HUES48 (cell line): ENCODE results near the gene ALX3.
"Not testable (repeated sequence)": the region's sequence is repeated elsewhere in the genome, so short reads cannot be mapped to it uniquely, and the experiment has no call there.

Source experiments
- H3K27ac ChIP-seq: one replicate; pipeline ENCODE4 v1.7.0; 2013; ENCODE audit warnings: low read depth, low read length, inconsistent platforms
- H3K27me3 ChIP-seq: 2 replicates; pipeline ENCODE4 v1.6.1; 2013; ENCODE audit warnings: mild to moderate bottlenecking, low read length; ENCODE audit not compliant: control insufficient read depth, insufficient read depth
- H3K36me3 ChIP-seq: 2 replicates; pipeline ENCODE4 v1.6.1; 2013; ENCODE audit warnings: low read length; ENCODE audit not compliant: control insufficient read depth, insufficient read depth
- H3K4me1 ChIP-seq: 2 replicates; pipeline ENCODE4 v1.6.1; 2013; ENCODE audit warnings: mild to moderate bottlenecking, low read length; ENCODE audit not compliant: control insufficient read depth, insufficient read depth
- H3K4me3 ChIP-seq: 2 replicates; pipeline ENCODE4 v1.5.1; 2013; ENCODE audit warnings: mild to moderate bottlenecking, low read depth, low read length
- H3K9ac ChIP-seq: 2 replicates; pipeline ENCODE4 v1.6.1; 2013; ENCODE audit warnings: mild to moderate bottlenecking, low read depth, low read length, moderate library complexity
- H3K9me3 ChIP-seq: 2 replicates; pipeline ENCODE4 v1.6.1; 2013; ENCODE audit warnings: low read length; ENCODE audit not compliant: control insufficient read depth, insufficient read depth

Gene ALX3

GRCh38 chr1:110038271-110038670, 32.2 kb downstream of the ALX3 start:
- peaks cover 12% of the 10 kb centered on the region for H3K4me1 ChIP-seq

GRCh38 chr1:110035236-110035752, 35.2 kb downstream of the ALX3 start:
- no peaks in the 10 kb centered on the region for H3K9me3 ChIP-seq
- H3K27ac ChIP-seq = peak overlapping the region; percentile 84
- peak overlapping the region; percentile 87 for H3K4me3 ChIP-seq
- H3K36me3 ChIP-seq = peaks cover 33% of the 10 kb centered on the region
- H3K4me1 ChIP-seq = peaks cover 20% of the 10 kb centered on the region
- peak overlapping the region; percentile 75 for H3K9ac ChIP-seq
- H3K27me3 ChIP-seq = no peaks in the 10 kb centered on the region

More at GRCh38 chr1:110038271-110038670, 32.2 kb downstream of the ALX3 start:
- H3K27ac ChIP-seq = no peak overlapping the region
- peaks cover 63% of the 10 kb centered on the region for H3K36me3 ChIP-seq
- no peak overlapping the region for H3K4me3 ChIP-seq
- no peak overlapping the region for H3K9ac ChIP-seq
- H3K9me3 ChIP-seq = no peaks in the 10 kb centered on the region
- no peaks in the 10 kb centered on the region for H3K27me3 ChIP-seq

DNA sequence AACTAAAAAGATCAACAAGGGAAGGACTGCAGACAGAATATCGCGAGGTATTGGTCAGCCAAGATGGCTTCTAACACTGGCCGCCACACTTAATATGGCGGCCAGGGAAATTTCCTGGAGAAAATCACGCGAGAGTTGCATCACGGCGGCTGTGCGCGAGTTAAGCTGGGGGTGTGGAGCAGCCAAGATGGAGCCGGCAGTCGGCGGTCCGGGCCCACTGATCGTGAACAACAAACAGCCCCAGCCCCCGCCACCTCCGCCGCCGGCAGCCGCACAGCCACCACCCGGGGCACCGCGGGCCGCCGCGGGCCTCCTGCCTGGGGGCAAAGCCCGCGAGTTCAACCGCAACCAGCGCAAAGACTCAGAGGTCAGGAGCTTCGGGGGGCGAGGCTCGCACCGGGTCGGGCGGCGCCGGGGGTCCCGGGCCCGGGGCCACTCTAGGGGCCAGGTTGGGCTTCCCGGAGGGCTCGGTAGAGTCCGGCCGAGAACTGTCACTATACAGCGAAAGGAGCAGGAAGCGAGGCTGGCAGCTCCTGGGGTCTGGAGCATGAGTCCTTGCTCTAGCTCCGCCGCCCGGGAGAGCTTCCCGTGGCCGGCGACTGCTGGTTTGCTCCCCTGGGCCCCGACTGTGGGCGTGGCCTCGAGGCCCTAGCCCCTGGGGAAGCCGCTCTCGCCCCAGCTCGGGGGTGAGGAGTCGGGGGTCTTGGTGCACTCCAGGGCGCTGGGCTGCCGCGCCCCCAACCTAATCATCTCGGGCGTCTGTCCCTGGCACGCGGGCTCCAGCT, 35.8 kb downstream of the ALX3 start, which contains the start of gene STRIP1:
Gene STRIP1, plus strand, starts transcription at position 174 of the 785 bp plus-strand sequence. Its CDS starts 14 bp downstream, at position 188.
- H3K4me1 ChIP-seq = peaks cover 21% of the 10 kb centered on the region
- peak within 1 kb of the TSS; percentile 84 for H3K27ac ChIP-seq
- H3K4me3 ChIP-seq = peak within 1 kb of the TSS; percentile 87
- H3K27me3 ChIP-seq = no peaks in the 10 kb centered on the region
- peaks cover 28% of the 10 kb centered on the region for H3K36me3 ChIP-seq
- H3K9ac ChIP-seq = peak within 1 kb of the TSS; percentile 75
- H3K9me3 ChIP-seq = no peaks in the 10 kb centered on the region

DNA sequence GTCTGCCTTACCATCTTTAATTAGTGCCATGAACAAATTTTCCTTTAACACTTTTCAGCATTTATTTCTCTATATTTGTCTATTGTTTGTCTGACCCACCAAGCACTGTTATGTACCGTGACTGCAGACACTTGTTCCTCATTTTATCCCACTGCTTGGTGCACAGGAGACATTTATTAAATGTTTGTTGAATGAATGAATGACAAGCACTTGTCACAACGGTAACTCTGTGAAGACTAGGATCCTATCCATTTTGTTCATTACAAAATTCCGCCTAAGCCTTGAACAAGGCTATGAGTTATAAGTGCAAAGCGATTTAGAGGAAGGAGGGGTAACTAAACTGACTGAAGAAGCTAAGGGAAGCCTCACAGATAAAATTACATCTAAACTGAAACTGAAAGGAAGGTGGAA, 36.4 kb downstream of the ALX3 start:
- H3K27ac ChIP-seq = peak overlapping the region; percentile 84
- H3K9me3 ChIP-seq = no peaks in the 10 kb centered on the region
- H3K27me3 ChIP-seq = no peaks in the 10 kb centered on the region
- peaks cover 22% of the 10 kb centered on the region for H3K36me3 ChIP-seq
- H3K4me1 ChIP-seq = peaks cover 21% of the 10 kb centered on the region
- H3K9ac ChIP-seq = no peak overlapping the region
- H3K4me3 ChIP-seq = peak overlapping the region; percentile 87

- H3K27me3 ChIP-seq = no peaks in the 10 kb centered on the region
- H3K4me1 ChIP-seq = peaks cover 21% of the 10 kb centered on the region
- no peak overlapping the region for H3K27ac ChIP-seq
- no peak overlapping the region for H3K4me3 ChIP-seq
- no peaks in the 10 kb centered on the region for H3K9me3 ChIP-seq
- H3K36me3 ChIP-seq = peaks cover 15% of the 10 kb centered on the region
- H3K9ac ChIP-seq = no peak overlapping the region
These were observed 37.1 kb downstream of the ALX3 start for GRCh38 chr1:110033421-110033820.

DNA sequence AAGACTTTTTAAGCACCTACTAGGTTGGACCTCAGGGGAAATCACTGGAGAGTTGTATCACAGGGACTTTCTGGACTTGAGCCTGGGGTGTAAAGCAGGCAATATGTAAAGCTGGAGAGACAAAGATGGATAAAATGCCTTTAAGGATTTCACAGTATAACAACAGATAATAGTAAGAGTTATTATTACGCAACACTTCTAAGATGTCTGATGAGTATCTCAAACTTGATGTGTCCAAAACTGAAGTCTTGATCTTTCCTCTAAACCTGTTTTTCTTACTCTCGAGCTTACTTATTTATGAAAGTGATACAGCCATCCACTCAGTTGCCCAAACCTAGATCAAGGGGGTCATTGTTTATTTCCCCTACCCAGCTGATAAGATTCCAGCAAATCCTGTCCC, 38.1 kb downstream of the ALX3 start:
- Histone ChIP-seq H3K27ac (no peak overlapping the region), H3K27me3 (no peaks in the 10 kb centered on the region), H3K36me3 (peaks cover 5% of the 10 kb centered on the region), H3K9ac (no peak overlapping the region), H3K9me3 (no peaks in the 10 kb centered on the region), H3K4me1 (peaks cover 21% of the 10 kb centered on the region), H3K4me3 (no peak overlapping the region)

- H3K27ac ChIP-seq = peak overlapping the region; percentile 22
- H3K27me3 ChIP-seq, H3K36me3 ChIP-seq, H3K9me3 ChIP-seq, H3K9ac ChIP-seq: not testable (repeated sequence)
- H3K4me3 ChIP-seq = peak overlapping the region; percentile 11; the same call in 1 of the 2 replicates
- H3K4me1 ChIP-seq = peaks cover 20% of the 10 kb centered on the region
These were observed 39.8 kb downstream of the ALX3 start for GRCh38 chr1:110030687-110031086.

- Histone ChIP-seq H3K9me3 (no peaks in the 10 kb centered on the region), H3K36me3 (peaks cover 47% of the 10 kb centered on the region), H3K27me3 (no peaks in the 10 kb centered on the region), H3K27ac (no peak overlapping the region), H3K4me1 (no peaks in the 10 kb centered on the region), H3K9ac (no peak overlapping the region), H3K4me3 (no peak overlapping the region)
These were observed 45.9 kb downstream of the ALX3 start for GRCh38 chr1:110024613-110025012.

DNA sequence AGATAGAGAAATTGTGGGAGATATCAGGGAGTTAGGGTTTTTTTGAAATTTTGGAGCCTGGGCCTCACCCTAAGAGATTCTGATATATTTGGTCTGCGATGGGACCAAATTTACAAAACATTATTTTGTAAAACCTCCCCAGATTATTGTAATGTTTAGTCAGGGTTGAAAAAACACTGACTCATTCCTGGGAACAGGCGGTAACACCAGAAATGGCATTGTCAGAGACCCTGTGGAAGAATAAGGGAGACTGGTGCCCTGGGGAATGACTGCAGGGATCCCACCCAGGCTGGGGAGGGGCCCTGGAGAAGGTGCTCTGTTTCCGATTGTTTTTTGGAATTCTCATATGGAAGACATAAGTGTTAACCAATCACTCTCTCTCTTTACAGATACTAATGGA, 49.2 kb downstream of the ALX3 start:
- no peak overlapping the region for H3K4me3 ChIP-seq
- H3K36me3 ChIP-seq = peaks cover 80% of the 10 kb centered on the region
- H3K27me3 ChIP-seq = no peaks in the 10 kb centered on the region
- no peaks in the 10 kb centered on the region for H3K9me3 ChIP-seq
- no peaks in the 10 kb centered on the region for H3K4me1 ChIP-seq
- no peak overlapping the region for H3K27ac ChIP-seq
- H3K9ac ChIP-seq = no peak overlapping the region

- Histone ChIP-seq H3K36me3 (peaks cover 95% of the 10 kb centered on the region), H3K27me3 (no peaks in the 10 kb centered on the region)
These were observed 50.7 kb downstream of the ALX3 start for GRCh38 chr1:110019770-110020169.

DNA sequence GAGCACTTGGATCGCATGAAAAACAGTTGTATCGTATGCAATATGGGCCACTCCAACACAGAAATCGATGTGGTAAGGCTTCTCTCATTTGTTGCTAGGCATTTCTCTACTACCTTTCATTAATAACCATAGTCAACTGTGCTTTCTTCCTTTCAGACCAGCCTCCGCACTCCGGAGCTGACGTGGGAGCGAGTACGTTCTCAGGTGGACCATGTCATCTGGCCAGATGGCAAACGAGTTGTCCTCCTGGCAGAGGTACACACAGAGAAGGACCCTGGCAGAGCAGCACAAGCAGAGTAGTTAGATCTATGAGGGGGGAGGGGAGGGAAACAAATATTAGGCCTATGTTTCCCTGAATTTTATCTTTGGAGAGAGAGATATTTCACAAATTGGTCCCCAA, 52.1 kb downstream of the ALX3 start:
- no peaks in the 10 kb centered on the region for H3K27me3 ChIP-seq
- no peak overlapping the region for H3K9ac ChIP-seq
- no peak overlapping the region for H3K4me3 ChIP-seq
- H3K36me3 ChIP-seq = peaks cover 95% of the 10 kb centered on the region
- no peaks in the 10 kb centered on the region for H3K9me3 ChIP-seq
- no peaks in the 10 kb centered on the region for H3K4me1 ChIP-seq
- no peak overlapping the region for H3K27ac ChIP-seq

More at GRCh38 chr1:110019770-110020169, 50.7 kb downstream of the ALX3 start:
- H3K9ac ChIP-seq = no peak overlapping the region
- H3K4me1 ChIP-seq = no peaks in the 10 kb centered on the region
- no peak overlapping the region for H3K27ac ChIP-seq
- no peaks in the 10 kb centered on the region for H3K9me3 ChIP-seq
- no peak overlapping the region for H3K4me3 ChIP-seq
